ENCODE results near the gene MUC4.

GRCh38 chr3:195760345-195761122, 51.2 kb downstream of the MUC4 start:
- TF ChIP-seq CTCF (conservative IDR thresholded peaks at IDR 0.05) (no peak), ZFX (IDR thresholded peaks at IDR 0.05) (no peak)
